ENCODE measurements around the gene TNNI3K. TPM values are rescaled to one million over a fixed set of nuclear protein-coding genes. Genes with fewer than 3 reads are reported as not detected.

Gene TNNI3K
- total RNA-seq, 1 donor from 2014 or later = 89.7 TPM

- intact Hi-C loops (cut with micrococcal nuclease) = no loop called here
- H3K4me1 ChIP-seq = peaks cover 20% of the 10 kb centered on the region
- H3K27ac ChIP-seq (replicated peaks) = no peak overlapping the region
- no peak for TF ChIP-seq CTCF (IDR thresholded peaks at IDR 0.05; ENCODE audit: borderline replicate concordance)
- DNase-seq = no peak
- no peaks in the 10 kb centered on the region for H3K36me3 ChIP-seq
- H3K27me3 ChIP-seq (ENCODE audit: low read depth) = no peaks in the 10 kb centered on the region
- no peak overlapping the region for H3K4me3 ChIP-seq
- H3K9me3 ChIP-seq (replicated peaks) = no peaks in the 10 kb centered on the region
Observed at GRCh38 chr1:74496669-74497068, 261.5 kb downstream of the TNNI3K start.

DNA sequence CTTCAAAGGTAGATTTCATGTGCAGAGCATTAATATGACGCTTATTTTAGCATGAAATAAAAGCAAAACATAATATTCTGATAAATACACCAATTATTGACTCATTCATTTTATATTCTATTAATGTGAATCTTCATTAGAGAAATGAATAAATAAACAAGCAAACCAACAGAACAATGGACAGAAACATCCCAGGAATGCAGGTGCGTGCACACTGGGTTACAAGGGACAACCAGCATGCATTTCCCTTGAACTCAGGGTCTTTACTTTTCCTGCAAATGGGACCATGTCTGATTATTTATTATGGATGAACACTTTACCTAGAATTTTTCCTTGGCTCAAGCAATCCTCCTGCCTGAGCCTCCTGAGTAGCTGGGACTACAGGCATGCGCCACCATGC, 263.7 kb downstream of the TNNI3K start:
- TF ChIP-seq CTCF (IDR thresholded peaks at IDR 0.05; ENCODE audit: borderline replicate concordance) = no peak
- intact Hi-C loops (cut with micrococcal nuclease) = no loop called here
- Histone ChIP-seq H3K27me3 (ENCODE audit: low read depth) (no peaks in the 10 kb centered on the region), H3K9me3 (replicated peaks) (no peaks in the 10 kb centered on the region), H3K4me3 (no peak overlapping the region), H3K36me3 (no peaks in the 10 kb centered on the region), H3K27ac (replicated peaks) (no peak overlapping the region), H3K4me1 (peaks cover 21% of the 10 kb centered on the region)
- DNase-seq = no peak

DNA sequence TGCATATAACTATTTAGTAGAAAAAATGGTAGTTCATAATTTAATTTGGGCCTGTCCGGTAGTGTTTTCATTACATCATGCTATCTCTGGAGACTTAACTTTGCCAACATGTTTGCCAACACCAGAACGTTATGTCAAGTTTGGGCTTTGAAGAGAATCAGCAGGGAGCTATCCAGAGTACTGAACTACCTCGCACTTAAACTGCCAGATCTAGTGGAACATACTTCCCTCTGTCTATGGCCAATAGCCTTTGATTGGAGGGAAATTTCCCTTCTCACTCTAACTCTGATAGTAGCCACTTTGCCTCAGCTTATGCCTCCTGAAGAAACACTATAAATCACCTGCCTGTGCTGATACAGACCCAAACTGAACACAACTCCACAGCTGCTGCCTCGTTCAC, 267.2 kb downstream of the TNNI3K start:
- Histone ChIP-seq H3K4me1 (peaks cover 17% of the 10 kb centered on the region), H3K9me3 (replicated peaks) (no peaks in the 10 kb centered on the region), H3K27ac (replicated peaks) (no peak overlapping the region), H3K36me3 (no peaks in the 10 kb centered on the region), H3K27me3 (ENCODE audit: low read depth) (no peaks in the 10 kb centered on the region), H3K4me3 (no peak overlapping the region)
- no peak for DNase-seq
- TF ChIP-seq CTCF (IDR thresholded peaks at IDR 0.05; ENCODE audit: borderline replicate concordance) = no peak
- intact Hi-C loops (cut with micrococcal nuclease) = no loop called here

- no peak for TF ChIP-seq CTCF (IDR thresholded peaks at IDR 0.05; ENCODE audit: borderline replicate concordance)
- Histone ChIP-seq H3K4me1 (peaks cover 17% of the 10 kb centered on the region), H3K36me3 (no peaks in the 10 kb centered on the region), H3K9me3 (replicated peaks) (no peaks in the 10 kb centered on the region), H3K27ac (replicated peaks) (no peak overlapping the region), H3K4me3 (no peak overlapping the region), H3K27me3 (ENCODE audit: low read depth) (no peaks in the 10 kb centered on the region)
- no peak for DNase-seq
- intact Hi-C loops (cut with micrococcal nuclease) = no loop called here
Observed at GRCh38 chr1:74502858-74503257, 267.7 kb downstream of the TNNI3K start.

DNA sequence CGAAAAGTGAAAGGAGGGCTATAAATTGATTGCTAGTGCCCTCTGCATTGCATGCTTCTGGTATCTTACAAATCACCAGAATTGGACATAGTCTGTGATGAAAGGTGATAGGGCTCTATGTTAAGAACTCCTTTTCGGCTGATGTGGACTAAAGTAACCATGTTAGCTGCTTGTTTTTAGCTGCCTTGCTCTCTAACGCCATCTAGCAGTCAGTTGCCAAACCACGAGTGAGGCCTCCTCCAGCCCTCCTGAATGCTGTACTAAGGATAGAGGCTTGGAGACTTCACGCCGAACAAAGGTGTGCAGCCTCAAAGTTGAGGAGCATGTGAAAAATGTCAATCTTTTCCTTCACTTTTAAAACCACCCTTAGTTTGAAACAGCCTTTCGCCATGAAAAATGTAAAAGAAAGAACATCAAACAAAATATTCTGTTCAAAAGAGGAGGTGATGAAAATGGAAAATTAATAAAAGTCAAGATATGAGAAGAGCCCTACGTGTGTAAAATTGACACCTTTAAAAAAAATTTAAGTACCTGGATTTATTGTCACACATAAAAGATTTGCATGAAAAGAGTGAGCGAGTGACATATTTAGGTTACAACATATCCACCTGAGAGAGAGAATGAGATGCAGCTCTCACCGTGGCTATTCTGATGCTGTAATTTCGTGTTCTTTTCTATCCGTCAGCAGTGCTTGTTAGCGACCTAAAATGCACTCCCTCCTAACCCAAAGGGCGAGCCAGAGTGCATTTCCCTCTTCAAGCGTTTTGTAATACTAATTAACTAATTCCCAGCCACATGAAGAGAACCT, 269.1 kb downstream of the TNNI3K start:
- Histone ChIP-seq H3K27ac (replicated peaks) (no peak overlapping the region), H3K27me3 (ENCODE audit: low read depth) (no peaks in the 10 kb centered on the region), H3K4me1 (peaks cover 17% of the 10 kb centered on the region), H3K4me3 (no peak overlapping the region), H3K36me3 (no peaks in the 10 kb centered on the region), H3K9me3 (replicated peaks) (no peaks in the 10 kb centered on the region)
- intact Hi-C loops (cut with micrococcal nuclease) = no loop called here
- peak; percentile 79 for TF ChIP-seq CTCF (IDR thresholded peaks at IDR 0.05; ENCODE audit: borderline replicate concordance)
- peak; percentile 20 for DNase-seq

All from left ventricle myocardium inferior (tissue), 1 donor.